GM18505 (cell line): Measurements from ENCODE around the gene PAPPA.

Experiments
- ATAC-seq: cut with Tn5 transposase; IDR thresholded peaks from one replicate; pipeline ENCODE4 v1.9.1; 2021; ENCODE audit not compliant: unreplicated experiment
- POLR2A ChIP-seq: IDR thresholded peaks from 4 replicates; pipeline ENCODE4 v1.6.1; 2011; ENCODE audit warnings: borderline replicate concordance; ENCODE audit not compliant: insufficient read depth, insufficient read length; ENCODE audit errors: extremely low read depth

Gene PAPPA

GRCh38 chr9:116142706-116143492 is 10.7 kb upstream of the PAPPA start:
- TF ChIP-seq POLR2A, result no peak
- ATAC-seq, result no peak

- no peak for TF ChIP-seq POLR2A
- ATAC-seq, result no peak
These were observed 9.6 kb upstream of the PAPPA start for GRCh38 chr9:116144038-116144437.

- ATAC-seq, result no peak
- TF ChIP-seq POLR2A, result no peak
These were observed 9.0 kb upstream of the PAPPA start for GRCh38 chr9:116144555-116144954.

- no peak for TF ChIP-seq POLR2A
- ATAC-seq, result no peak
These were observed 8.6 kb upstream of the PAPPA start for GRCh38 chr9:116145036-116145435.

- TF ChIP-seq POLR2A, result no peak
- no peak for ATAC-seq
These were observed 5.8 kb upstream of the PAPPA start for GRCh38 chr9:116147821-116148220.

- TF ChIP-seq POLR2A, result no peak
- ATAC-seq, result no peak
These were observed 3.7 kb upstream of the PAPPA start for GRCh38 chr9:116149844-116150243.

- no peak for ATAC-seq
- no peak for TF ChIP-seq POLR2A
These were observed 2.4 kb upstream of the PAPPA start for GRCh38 chr9:116151199-116151598.

- no peak for TF ChIP-seq POLR2A
- ATAC-seq, result no peak
These were observed 1.6 kb upstream of the PAPPA start for GRCh38 chr9:116151966-116152381.

- TF ChIP-seq POLR2A, result no peak
- ATAC-seq, result no peak
These were observed 1.2 kb upstream of the PAPPA start for GRCh38 chr9:116152390-116152789.

GRCh38 chr9:116152941-116153764 is 438 bp upstream of the PAPPA start:
- TF ChIP-seq POLR2A, result no peak
- ATAC-seq, result no peak

- no peak for ATAC-seq
- TF ChIP-seq POLR2A, result no peak
These were observed 864 bp downstream of the PAPPA start for GRCh38 chr9:116154334-116154975.

GRCh38 chr9:116154976-116155697 is 1.5 kb downstream of the PAPPA start:
- no peak for ATAC-seq
- TF ChIP-seq POLR2A, result no peak

- TF ChIP-seq POLR2A, result no peak
- ATAC-seq, result no peak
These were observed 2.1 kb downstream of the PAPPA start for GRCh38 chr9:116155698-116156039.
